SW480 (cell line): ENCODE results near the gene CACNB4.

ENCODE experiments used
- DNase-seq: peaks from one replicate; pipeline ENCODE4 v3.0.0-alpha.2; 2016; ENCODE audit warnings: low spot score

The CACNB4 gene

GRCh38 chr2:151974988-151975387 is 123.9 kb downstream of the CACNB4 start:
- no peak for DNase-seq

GRCh38 chr2:151973901-151974199 is 125.0 kb downstream of the CACNB4 start:
- DNase-seq: no peak

- no peak for DNase-seq
Observed at GRCh38 chr2:151973013-151973900, 125.6 kb downstream of the CACNB4 start.

- DNase-seq: no peak
Observed at GRCh38 chr2:151972241-151973012, 126.4 kb downstream of the CACNB4 start.

- DNase-seq: no peak
Observed at GRCh38 chr2:151971301-151972051, 127.4 kb downstream of the CACNB4 start.

GRCh38 chr2:151968770-151969470 is 129.9 kb downstream of the CACNB4 start:
- no peak for DNase-seq

- DNase-seq: no peak
Observed at GRCh38 chr2:151967829-151968722, 130.8 kb downstream of the CACNB4 start.

- DNase-seq: no peak
Observed at GRCh38 chr2:151965884-151966283, 133.0 kb downstream of the CACNB4 start.

GRCh38 chr2:151961558-151961957 is 137.3 kb downstream of the CACNB4 start:
- no peak for DNase-seq

- DNase-seq: no peak
Observed at GRCh38 chr2:151959238-151959637, 139.6 kb downstream of the CACNB4 start.

- no peak for DNase-seq
Observed at GRCh38 chr2:151953467-151953866, 145.4 kb downstream of the CACNB4 start.

- no peak for DNase-seq
Observed at GRCh38 chr2:151952691-151953456, 146.0 kb downstream of the CACNB4 start.

- DNase-seq: no peak
Observed at GRCh38 chr2:151947813-151948165, 151.1 kb downstream of the CACNB4 start.

GRCh38 chr2:151946899-151947812 is 151.7 kb downstream of the CACNB4 start:
- DNase-seq: peak; percentile 36

GRCh38 chr2:151946250-151946884 is 152.5 kb downstream of the CACNB4 start:
- DNase-seq: no peak

GRCh38 chr2:151945602-151946001 is 153.2 kb downstream of the CACNB4 start:
- no peak for DNase-seq

- DNase-seq: no peak
Observed at GRCh38 chr2:151945186-151945585, 153.7 kb downstream of the CACNB4 start.

GRCh38 chr2:151943461-151943860 is 155.4 kb downstream of the CACNB4 start:
- DNase-seq: no peak
